GM23338 (cell line): ENCODE data around the gene TTBK2. TPM values are rescaled to one million over a fixed set of nuclear protein-coding genes. Genes with fewer than 3 reads are reported as not detected.

Source experiments
- ATAC-seq: fragments of 200-7000 bp; cut with Tn5 transposase; 3 replicates; pipeline ENCODE4 v1.9.1; 2020
- DNase-seq: peaks from one replicate; pipeline ENCODE4 v3.0.0-alpha.2; 2015; ENCODE audit warnings: low spot score
- H2AFZ ChIP-seq: fragments of 200-600 bp; sonication (generic); 2 replicates; pipeline ENCODE4 v1.8.0; 2016; ENCODE audit warnings: antibody characterized with exemption, mild to moderate bottlenecking, moderate library complexity
- H3F3A ChIP-seq: fragments of 200-600 bp; sonication (generic); replicated peaks from 2 replicates; pipeline ENCODE4 v1.8.0; 2017; ENCODE audit warnings: antibody characterized with exemption, mixed run types, low read depth
- H3K27ac ChIP-seq: fragments of 200-600 bp; sonication (generic); 2 replicates; pipeline ENCODE4 v1.6.1; 2016; ENCODE audit warnings: low read depth
- H3K27me3 ChIP-seq: fragments of 200-600 bp; sonication (generic); 2 replicates; pipeline ENCODE4 v1.8.0; 2016; ENCODE audit warnings: mild to moderate bottlenecking, mixed run types, moderate library complexity; ENCODE audit not compliant: insufficient read depth
- H3K36me3 ChIP-seq: fragments of 200-600 bp; sonication (generic); 2 replicates; pipeline ENCODE4 v1.8.0; 2016; ENCODE audit warnings: mild to moderate bottlenecking; ENCODE audit not compliant: insufficient read depth
- H3K4me1 ChIP-seq: fragments of 200-600 bp; sonication (generic); 2 replicates; pipeline ENCODE4 v1.8.0; 2016; ENCODE audit warnings: mild to moderate bottlenecking, moderate library complexity; ENCODE audit not compliant: insufficient read depth
- H3K4me2 ChIP-seq: fragments of 200-600 bp; sonication (generic); 2 replicates; pipeline ENCODE4 v1.7.1; 2017; ENCODE audit warnings: mixed run types
- H3K4me3 ChIP-seq: fragments of 200-600 bp; sonication (generic); 2 replicates; pipeline ENCODE4 v1.6.1; 2016; ENCODE audit warnings: mixed run types
- H3K79me2 ChIP-seq: fragments of 200-600 bp; sonication (generic); replicated peaks from 2 replicates; pipeline ENCODE4 v1.8.0; 2017; ENCODE audit warnings: mild to moderate bottlenecking; ENCODE audit not compliant: insufficient read depth
- H3K9me2 ChIP-seq: fragments of 200-600 bp; sonication (generic); 2 replicates; pipeline ENCODE4 v1.8.0; 2017; ENCODE audit not compliant: insufficient read depth
- H4K20me1 ChIP-seq: fragments of 200-600 bp; sonication (generic); replicated peaks from 2 replicates; pipeline ENCODE4 v1.8.0; 2017; ENCODE audit warnings: mild to moderate bottlenecking; ENCODE audit not compliant: insufficient read depth
- H3K27ac Mint-ChIP-seq: 2 replicates; pipeline ENCODE4 v1.8.0; 2020; ENCODE audit warnings: inconsistent platforms, mild to moderate bottlenecking, moderate library complexity, mixed read lengths
- H3K27me3 Mint-ChIP-seq: 3 replicates; pipeline ENCODE4 v1.8.0; 2022; ENCODE audit warnings: low read depth, mild to moderate bottlenecking, moderate library complexity, mixed read lengths, inconsistent platforms; ENCODE audit not compliant: insufficient read depth, poor library complexity
- H3K36me3 Mint-ChIP-seq: 3 replicates; pipeline ENCODE4 v1.8.0; 2021; ENCODE audit warnings: low read depth, mild to moderate bottlenecking, inconsistent platforms, moderate library complexity, mixed read lengths
- H3K4me1 Mint-ChIP-seq: 3 replicates; pipeline ENCODE4 v1.8.0; 2020; ENCODE audit warnings: mild to moderate bottlenecking, inconsistent platforms, mixed read lengths
- H3K4me3 Mint-ChIP-seq: 3 replicates; pipeline ENCODE4 v1.8.0; 2021; ENCODE audit warnings: moderate library complexity, mild to moderate bottlenecking, inconsistent platforms, mixed read lengths
- H3K9me3 Mint-ChIP-seq: 3 replicates; pipeline ENCODE4 v1.8.0; 2020; ENCODE audit warnings: moderate library complexity, mild to moderate bottlenecking, inconsistent platforms, mixed read lengths
- CREB1 ChIP-seq: fragments of 250-450 bp; sonication (Bioruptor Pico); IDR thresholded peaks from 2 replicates; pipeline ENCODE4 v1.5.0; 2020; ENCODE audit warnings: low read depth, mild to moderate bottlenecking, moderate library complexity
- EZH2 ChIP-seq: fragments of 200-600 bp; sonication (generic); IDR thresholded peaks from one replicate; pipeline ENCODE4 v1.8.0; 2017; ENCODE audit warnings: antibody characterized with exemption, mild to moderate bottlenecking, low read depth; ENCODE audit not compliant: unreplicated experiment
- EZH2phosphoT487 ChIP-seq: fragments of 200-600 bp; sonication (generic); IDR thresholded peaks from one replicate; pipeline ENCODE4 v1.8.1; 2018; ENCODE audit warnings: antibody characterized with exemption; ENCODE audit not compliant: unreplicated experiment
- JUNB ChIP-seq: IDR thresholded peaks from one replicate; pipeline ENCODE4 v1.6.1; 2016; ENCODE audit warnings: antibody characterized with exemption; ENCODE audit not compliant: unreplicated experiment
- STAT1 ChIP-seq: IDR thresholded peaks from one replicate; pipeline ENCODE4 v1.6.1; 2016; ENCODE audit warnings: antibody characterized with exemption; ENCODE audit not compliant: unreplicated experiment
- ZNF114 ChIP-seq: fragments of 250-450 bp; sonication (Bioruptor Pico); IDR thresholded peaks from 2 replicates; pipeline ENCODE4 v1.5.0; 2020; ENCODE audit warnings: mild to moderate bottlenecking, moderate library complexity
- ZNF331 ChIP-seq: fragments of 250-450 bp; sonication (Bioruptor Pico); IDR thresholded peaks from 2 replicates; pipeline ENCODE4 v1.5.0; 2020; ENCODE audit warnings: low read depth, mild to moderate bottlenecking, moderate library complexity
- ZNF462 ChIP-seq: fragments of 250-450 bp; sonication (Bioruptor Pico); IDR thresholded peaks from 2 replicates; pipeline ENCODE4 v1.5.0; 2020; ENCODE audit warnings: mild to moderate bottlenecking, moderate library complexity
- polyA plus RNA-seq: library from polyadenylated mRNA; unstranded; fragments of >200 nt; fragmentation: Nextera tagmentation; extraction: Ambion mirVana; gene quantifications from 2 replicates; pipeline ENCODE4 v1.2.1, GENCODE V29; 2016
- total RNA-seq: library from RNA; depleted of rRNA; stranded (reverse); fragments of >200 nt; shearing (Covaris generic); gene quantifications from 2 replicates; pipeline ENCODE4 v1.2.3, GENCODE V29; 2014
- TF ChIP-seq, protein P1 (sequence below): IDR thresholded peaks from 2 replicates; pipeline ENCODE4 v1.6.1; 2016; ENCODE audit warnings: antibody characterized with exemption
- TF ChIP-seq, protein P2 (sequence below): IDR thresholded peaks from one replicate; pipeline ENCODE4 v1.6.1; 2018; ENCODE audit warnings: antibody characterized with exemption; ENCODE audit not compliant: unreplicated experiment
- TF ChIP-seq, protein P3 (sequence below), 2 experiments: fragments of 200-600 bp in 1 of 2; sonication (generic) in 1 of 2; conservative IDR thresholded peaks; 2 replicates each; pipeline versions ENCODE4 v1.5.1 to v1.6.1; 2016 to 2017; ENCODE audit warnings: antibody characterized with exemption in 2 of 2, low read depth in 2 of 2, mild to moderate bottlenecking in 2 of 2, moderate library complexity in 1 of 2

TTBK2 gene
- total and polyA plus RNA-seq, 2 experiments from 2014 or later = 5.8 to 15.9 TPM

- H4K20me1 ChIP-seq = no peaks in the 10 kb centered on the region
- no peak overlapping the region for H3K4me3 ChIP-seq
- DNase-seq (no peak), ATAC-seq (no peak)
- no peaks in the 10 kb centered on the region for H3K27me3 Mint-ChIP-seq
- H3K4me2 ChIP-seq = no peak overlapping the region
- no peak overlapping the region for H3K4me3 Mint-ChIP-seq
- H3F3A ChIP-seq = no peaks in the 10 kb centered on the region
- no peak for TF ChIP-seq EZH2
- no peak for TF ChIP-seq CREB1
- TF ChIP-seq STAT1 = no peak
- no peak for TF ChIP-seq ZNF462
- TF ChIP-seq, protein P1, sequence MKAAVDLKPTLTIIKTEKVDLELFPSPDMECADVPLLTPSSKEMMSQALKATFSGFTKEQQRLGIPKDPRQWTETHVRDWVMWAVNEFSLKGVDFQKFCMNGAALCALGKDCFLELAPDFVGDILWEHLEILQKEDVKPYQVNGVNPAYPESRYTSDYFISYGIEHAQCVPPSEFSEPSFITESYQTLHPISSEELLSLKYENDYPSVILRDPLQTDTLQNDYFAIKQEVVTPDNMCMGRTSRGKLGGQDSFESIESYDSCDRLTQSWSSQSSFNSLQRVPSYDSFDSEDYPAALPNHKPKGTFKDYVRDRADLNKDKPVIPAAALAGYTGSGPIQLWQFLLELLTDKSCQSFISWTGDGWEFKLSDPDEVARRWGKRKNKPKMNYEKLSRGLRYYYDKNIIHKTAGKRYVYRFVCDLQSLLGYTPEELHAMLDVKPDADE = no peak
- no peak for TF ChIP-seq EZH2phosphoT487
- TF ChIP-seq ZNF331 (CRISPR knock-in tag) = no peak
- no peak for TF ChIP-seq ZNF114 (CRISPR knock-in tag)
- TF ChIP-seq, protein P2, sequence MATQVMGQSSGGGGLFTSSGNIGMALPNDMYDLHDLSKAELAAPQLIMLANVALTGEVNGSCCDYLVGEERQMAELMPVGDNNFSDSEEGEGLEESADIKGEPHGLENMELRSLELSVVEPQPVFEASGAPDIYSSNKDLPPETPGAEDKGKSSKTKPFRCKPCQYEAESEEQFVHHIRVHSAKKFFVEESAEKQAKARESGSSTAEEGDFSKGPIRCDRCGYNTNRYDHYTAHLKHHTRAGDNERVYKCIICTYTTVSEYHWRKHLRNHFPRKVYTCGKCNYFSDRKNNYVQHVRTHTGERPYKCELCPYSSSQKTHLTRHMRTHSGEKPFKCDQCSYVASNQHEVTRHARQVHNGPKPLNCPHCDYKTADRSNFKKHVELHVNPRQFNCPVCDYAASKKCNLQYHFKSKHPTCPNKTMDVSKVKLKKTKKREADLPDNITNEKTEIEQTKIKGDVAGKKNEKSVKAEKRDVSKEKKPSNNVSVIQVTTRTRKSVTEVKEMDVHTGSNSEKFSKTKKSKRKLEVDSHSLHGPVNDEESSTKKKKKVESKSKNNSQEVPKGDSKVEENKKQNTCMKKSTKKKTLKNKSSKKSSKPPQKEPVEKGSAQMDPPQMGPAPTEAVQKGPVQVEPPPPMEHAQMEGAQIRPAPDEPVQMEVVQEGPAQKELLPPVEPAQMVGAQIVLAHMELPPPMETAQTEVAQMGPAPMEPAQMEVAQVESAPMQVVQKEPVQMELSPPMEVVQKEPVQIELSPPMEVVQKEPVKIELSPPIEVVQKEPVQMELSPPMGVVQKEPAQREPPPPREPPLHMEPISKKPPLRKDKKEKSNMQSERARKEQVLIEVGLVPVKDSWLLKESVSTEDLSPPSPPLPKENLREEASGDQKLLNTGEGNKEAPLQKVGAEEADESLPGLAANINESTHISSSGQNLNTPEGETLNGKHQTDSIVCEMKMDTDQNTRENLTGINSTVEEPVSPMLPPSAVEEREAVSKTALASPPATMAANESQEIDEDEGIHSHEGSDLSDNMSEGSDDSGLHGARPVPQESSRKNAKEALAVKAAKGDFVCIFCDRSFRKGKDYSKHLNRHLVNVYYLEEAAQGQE = no peak
- TF ChIP-seq JUNB = no peak
- TF ChIP-seq, protein P3, sequence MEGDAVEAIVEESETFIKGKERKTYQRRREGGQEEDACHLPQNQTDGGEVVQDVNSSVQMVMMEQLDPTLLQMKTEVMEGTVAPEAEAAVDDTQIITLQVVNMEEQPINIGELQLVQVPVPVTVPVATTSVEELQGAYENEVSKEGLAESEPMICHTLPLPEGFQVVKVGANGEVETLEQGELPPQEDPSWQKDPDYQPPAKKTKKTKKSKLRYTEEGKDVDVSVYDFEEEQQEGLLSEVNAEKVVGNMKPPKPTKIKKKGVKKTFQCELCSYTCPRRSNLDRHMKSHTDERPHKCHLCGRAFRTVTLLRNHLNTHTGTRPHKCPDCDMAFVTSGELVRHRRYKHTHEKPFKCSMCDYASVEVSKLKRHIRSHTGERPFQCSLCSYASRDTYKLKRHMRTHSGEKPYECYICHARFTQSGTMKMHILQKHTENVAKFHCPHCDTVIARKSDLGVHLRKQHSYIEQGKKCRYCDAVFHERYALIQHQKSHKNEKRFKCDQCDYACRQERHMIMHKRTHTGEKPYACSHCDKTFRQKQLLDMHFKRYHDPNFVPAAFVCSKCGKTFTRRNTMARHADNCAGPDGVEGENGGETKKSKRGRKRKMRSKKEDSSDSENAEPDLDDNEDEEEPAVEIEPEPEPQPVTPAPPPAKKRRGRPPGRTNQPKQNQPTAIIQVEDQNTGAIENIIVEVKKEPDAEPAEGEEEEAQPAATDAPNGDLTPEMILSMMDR (conservative IDR thresholded peaks at IDR 0.05; ENCODE audit: low read depth in 2 of 2) = no peak
- H3K27ac ChIP-seq = no peak overlapping the region
- H3K4me1 ChIP-seq = no peaks in the 10 kb centered on the region
- peaks cover 3% of the 10 kb centered on the region; the same call in 1 of the 3 replicates for H3K4me1 Mint-ChIP-seq
- no peaks in the 10 kb centered on the region for H3K36me3 ChIP-seq
- H3K36me3 Mint-ChIP-seq = no peaks in the 10 kb centered on the region
- no peak overlapping the region for H3K27ac Mint-ChIP-seq
- H2AFZ ChIP-seq = no peak overlapping the region
- no peaks in the 10 kb centered on the region for H3K27me3 ChIP-seq
- H3K9me3 Mint-ChIP-seq = no peaks in the 10 kb centered on the region
- H3K9me2 ChIP-seq = no peaks in the 10 kb centered on the region
- H3K79me2 ChIP-seq = peaks cover 53% of the 10 kb centered on the region
Measured at GRCh38 chr15:42911058-42911592, 9.5 kb downstream of the TTBK2 start.
